Memory B cell (primary cell): ENCODE results near the gene LCNL1.

ENCODE experiments used
- ATAC-seq: fragments of 150-1000 bp; cut with Tn5 transposase; 2 replicates; pipeline ENCODE4 v1.10.0; 2021; ENCODE audit warnings: low read depth, mild to moderate bottlenecking, moderate library complexity
- DNase-seq, 2 donors: peaks; one replicate each; pipeline ENCODE4 v3.0.0; 2022; ENCODE audit warnings: low spot score in 2 of 2
- H3K27ac Mint-ChIP-seq: one replicate; pipeline ENCODE4 v1.8.0; 2022; ENCODE audit warnings: mild to moderate bottlenecking, moderate library complexity, mixed read lengths
- H3K27me3 Mint-ChIP-seq: one replicate; pipeline ENCODE4 v1.8.0; 2022; ENCODE audit warnings: mixed read lengths
- H3K36me3 Mint-ChIP-seq: one replicate; pipeline ENCODE4 v1.8.0; 2022; ENCODE audit warnings: mild to moderate bottlenecking, mixed read lengths
- H3K4me1 Mint-ChIP-seq: one replicate; pipeline ENCODE4 v1.8.0; 2022; ENCODE audit warnings: mixed read lengths
- H3K4me3 Mint-ChIP-seq: one replicate; pipeline ENCODE4 v1.8.0; 2022; ENCODE audit warnings: mild to moderate bottlenecking, moderate library complexity, mixed read lengths
- H3K9me3 Mint-ChIP-seq: one replicate; pipeline ENCODE4 v1.8.0; 2022; ENCODE audit warnings: mixed read lengths

The LCNL1 gene

GRCh38 chr9:136960212-136960937 lies 22.4 kb upstream of the LCNL1 start:
- H3K4me1 Mint-ChIP-seq, result peaks cover 6% of the 10 kb centered on the region
- H3K9me3 Mint-ChIP-seq, result peaks cover 4% of the 10 kb centered on the region
- ATAC-seq, result no peak
- peaks cover 4% of the 10 kb centered on the region for H3K36me3 Mint-ChIP-seq
- H3K27ac Mint-ChIP-seq, result no peak overlapping the region
- DNase-seq, result no peak
- H3K27me3 Mint-ChIP-seq, result peaks cover 13% of the 10 kb centered on the region
- H3K4me3 Mint-ChIP-seq, result no peak overlapping the region

GRCh38 chr9:136960938-136961275 lies 21.9 kb upstream of the LCNL1 start:
- Mint-ChIP-seq H3K4me1 (peaks cover 10% of the 10 kb centered on the region), H3K4me3 (no peak overlapping the region), H3K27me3 (peaks cover 17% of the 10 kb centered on the region), H3K27ac (no peak overlapping the region), H3K36me3 (peaks cover 4% of the 10 kb centered on the region), H3K9me3 (peaks cover 4% of the 10 kb centered on the region)
- ATAC-seq (no peak), DNase-seq (no peak)

- ATAC-seq (no peak), DNase-seq (no peak)
- Mint-ChIP-seq H3K36me3 (peaks cover 4% of the 10 kb centered on the region), H3K4me1 (peaks cover 14% of the 10 kb centered on the region), H3K4me3 (no peak overlapping the region), H3K27me3 (peaks cover 16% of the 10 kb centered on the region), H3K9me3 (peaks cover 4% of the 10 kb centered on the region), H3K27ac (no peak overlapping the region)
Observed at GRCh38 chr9:136961279-136962065, 21.3 kb upstream of the LCNL1 start.

- Mint-ChIP-seq H3K27me3 (peaks cover 13% of the 10 kb centered on the region), H3K27ac (no peak overlapping the region), H3K4me1 (peaks cover 11% of the 10 kb centered on the region), H3K9me3 (no peaks in the 10 kb centered on the region), H3K4me3 (no peak overlapping the region), H3K36me3 (no peaks in the 10 kb centered on the region)
- no peak for DNase-seq
- no peak for ATAC-seq
Observed at GRCh38 chr9:136962163-136962562, 20.6 kb upstream of the LCNL1 start.

- ATAC-seq, result no peak
- no peak for DNase-seq
- no peaks in the 10 kb centered on the region for H3K36me3 Mint-ChIP-seq
- no peak overlapping the region for H3K27ac Mint-ChIP-seq
- peaks cover 13% of the 10 kb centered on the region for H3K27me3 Mint-ChIP-seq
- peaks cover 11% of the 10 kb centered on the region for H3K4me1 Mint-ChIP-seq
- H3K4me3 Mint-ChIP-seq, result no peak overlapping the region
- no peaks in the 10 kb centered on the region for H3K9me3 Mint-ChIP-seq
Observed at GRCh38 chr9:136962701-136963248, 20.0 kb upstream of the LCNL1 start.

- no peaks in the 10 kb centered on the region for H3K9me3 Mint-ChIP-seq
- H3K27me3 Mint-ChIP-seq, result peaks cover 14% of the 10 kb centered on the region
- no peaks in the 10 kb centered on the region for H3K36me3 Mint-ChIP-seq
- H3K4me3 Mint-ChIP-seq, result no peak overlapping the region
- H3K27ac Mint-ChIP-seq, result no peak overlapping the region
- ATAC-seq (no peak), DNase-seq (no peak)
- H3K4me1 Mint-ChIP-seq, result peaks cover 11% of the 10 kb centered on the region
Observed at GRCh38 chr9:136963341-136963740, 19.5 kb upstream of the LCNL1 start.

- no peak overlapping the region for H3K27ac Mint-ChIP-seq
- H3K4me1 Mint-ChIP-seq, result peaks cover 11% of the 10 kb centered on the region
- peaks cover 11% of the 10 kb centered on the region for H3K27me3 Mint-ChIP-seq
- no peaks in the 10 kb centered on the region for H3K36me3 Mint-ChIP-seq
- ATAC-seq (no peak), DNase-seq (no peak)
- H3K9me3 Mint-ChIP-seq, result no peaks in the 10 kb centered on the region
- no peak overlapping the region for H3K4me3 Mint-ChIP-seq
Observed at GRCh38 chr9:136963751-136964150, 19.0 kb upstream of the LCNL1 start.

- ATAC-seq, result no peak
- no peak for DNase-seq
- Mint-ChIP-seq H3K36me3 (no peaks in the 10 kb centered on the region), H3K9me3 (no peaks in the 10 kb centered on the region), H3K4me3 (no peak overlapping the region), H3K4me1 (peaks cover 11% of the 10 kb centered on the region), H3K27me3 (peaks cover 10% of the 10 kb centered on the region), H3K27ac (no peak overlapping the region)
Observed at GRCh38 chr9:136964171-136964689, 18.6 kb upstream of the LCNL1 start.

GRCh38 chr9:136964833-136965422 lies 17.9 kb upstream of the LCNL1 start:
- Mint-ChIP-seq H3K9me3 (no peaks in the 10 kb centered on the region), H3K27me3 (peaks cover 11% of the 10 kb centered on the region), H3K4me1 (peaks cover 11% of the 10 kb centered on the region), H3K36me3 (no peaks in the 10 kb centered on the region), H3K27ac (no peak overlapping the region), H3K4me3 (no peak overlapping the region)
- ATAC-seq (no peak), DNase-seq (no peak)

- peaks cover 11% of the 10 kb centered on the region for H3K4me1 Mint-ChIP-seq
- peak overlapping the region; percentile 19 for H3K4me3 Mint-ChIP-seq
- H3K27ac Mint-ChIP-seq, result no peak overlapping the region
- no peaks in the 10 kb centered on the region for H3K36me3 Mint-ChIP-seq
- no peaks in the 10 kb centered on the region for H3K9me3 Mint-ChIP-seq
- DNase-seq (no peak), ATAC-seq (peak; percentile 64)
- H3K27me3 Mint-ChIP-seq, result peaks cover 9% of the 10 kb centered on the region
Observed at GRCh38 chr9:136965771-136966484, 16.9 kb upstream of the LCNL1 start.

- ATAC-seq, result no peak
- H3K36me3 Mint-ChIP-seq, result no peaks in the 10 kb centered on the region
- H3K9me3 Mint-ChIP-seq, result no peaks in the 10 kb centered on the region
- H3K4me1 Mint-ChIP-seq, result peaks cover 11% of the 10 kb centered on the region
- peaks cover 10% of the 10 kb centered on the region for H3K27me3 Mint-ChIP-seq
- no peak overlapping the region for H3K27ac Mint-ChIP-seq
- no peak overlapping the region for H3K4me3 Mint-ChIP-seq
- no peak for DNase-seq
Observed at GRCh38 chr9:136968333-136969127, 14.3 kb upstream of the LCNL1 start.

- H3K9me3 Mint-ChIP-seq, result no peaks in the 10 kb centered on the region
- no peak overlapping the region for H3K4me3 Mint-ChIP-seq
- ATAC-seq, result no peak
- peaks cover 11% of the 10 kb centered on the region for H3K4me1 Mint-ChIP-seq
- H3K27me3 Mint-ChIP-seq, result peaks cover 10% of the 10 kb centered on the region
- H3K27ac Mint-ChIP-seq, result no peak overlapping the region
- no peaks in the 10 kb centered on the region for H3K36me3 Mint-ChIP-seq
- no peak for DNase-seq
Observed at GRCh38 chr9:136969150-136969549, 13.6 kb upstream of the LCNL1 start.

GRCh38 chr9:136969774-136970173 lies 13.0 kb upstream of the LCNL1 start:
- H3K9me3 Mint-ChIP-seq, result no peaks in the 10 kb centered on the region
- peaks cover 10% of the 10 kb centered on the region for H3K27me3 Mint-ChIP-seq
- no peaks in the 10 kb centered on the region for H3K36me3 Mint-ChIP-seq
- no peak overlapping the region for H3K27ac Mint-ChIP-seq
- H3K4me1 Mint-ChIP-seq, result peaks cover 9% of the 10 kb centered on the region
- ATAC-seq (no peak), DNase-seq (no peak)
- H3K4me3 Mint-ChIP-seq, result no peak overlapping the region
